Nephron progenitor cell (in vitro differentiated cells): ENCODE measurements around the gene CDK11B.
"Not testable (repeated sequence)": the region's sequence is repeated elsewhere in the genome, so short reads cannot be mapped to it uniquely, and the experiment has no call there.

ENCODE experiments used
- DNase-seq: peaks from one replicate; pipeline ENCODE4 v3.0.0; 2021
- H3K27ac Mint-ChIP-seq: 2 replicates; pipeline ENCODE4 v1.8.0; 2021; ENCODE audit warnings: mild to moderate bottlenecking, moderate library complexity, mixed read lengths
- H3K27me3 Mint-ChIP-seq: 2 replicates; pipeline ENCODE4 v1.8.0; 2021; ENCODE audit warnings: mild to moderate bottlenecking, low read depth, mixed read lengths; ENCODE audit not compliant: poor library complexity
- H3K36me3 Mint-ChIP-seq: 2 replicates; pipeline ENCODE4 v1.8.0; 2021; ENCODE audit warnings: low read depth, mixed read lengths
- H3K4me1 Mint-ChIP-seq: 2 replicates; pipeline ENCODE4 v1.8.0; 2021; ENCODE audit warnings: mixed read lengths
- H3K4me3 Mint-ChIP-seq: 2 replicates; pipeline ENCODE4 v1.8.0; 2021; ENCODE audit warnings: mild to moderate bottlenecking, moderate library complexity, mixed read lengths
- H3K9me3 Mint-ChIP-seq: 2 replicates; pipeline ENCODE4 v1.8.0; 2021; ENCODE audit warnings: mild to moderate bottlenecking, moderate library complexity, mixed read lengths
- CTCF ChIP-seq: fragments of 200-600 bp; sonication (generic); IDR thresholded peaks from 2 replicates; pipeline ENCODE4 v1.5.0; 2021; ENCODE audit warnings: antibody characterized with exemption

Gene CDK11B

GRCh38 chr1:1638528-1638927 is 20.3 kb downstream of the CDK11B start:
- not testable (repeated sequence) for H3K36me3 Mint-ChIP-seq, H3K4me3 Mint-ChIP-seq, H3K27me3 Mint-ChIP-seq, H3K9me3 Mint-ChIP-seq, DNase-seq, H3K4me1 Mint-ChIP-seq, H3K27ac Mint-ChIP-seq

- not testable (repeated sequence) for DNase-seq, H3K36me3 Mint-ChIP-seq, H3K27me3 Mint-ChIP-seq, H3K4me1 Mint-ChIP-seq, H3K9me3 Mint-ChIP-seq, H3K27ac Mint-ChIP-seq, H3K4me3 Mint-ChIP-seq
Measured at GRCh38 chr1:1637479-1637875, 21.3 kb downstream of the CDK11B start.

GRCh38 chr1:1636621-1637478 is 22.0 kb downstream of the CDK11B start:
- not testable (repeated sequence) for H3K36me3 Mint-ChIP-seq, H3K27me3 Mint-ChIP-seq, H3K4me3 Mint-ChIP-seq, H3K9me3 Mint-ChIP-seq, H3K4me1 Mint-ChIP-seq, DNase-seq, H3K27ac Mint-ChIP-seq

GRCh38 chr1:1634613-1635012 is 24.2 kb downstream of the CDK11B start:
- H3K27me3 Mint-ChIP-seq, result peaks cover 13% of the 10 kb centered on the region
- not testable (repeated sequence) for H3K36me3 Mint-ChIP-seq, H3K4me3 Mint-ChIP-seq, H3K9me3 Mint-ChIP-seq, DNase-seq, H3K4me1 Mint-ChIP-seq, H3K27ac Mint-ChIP-seq

- H3K27me3 Mint-ChIP-seq, result peaks cover 15% of the 10 kb centered on the region
- not testable (repeated sequence) for H3K27ac Mint-ChIP-seq, H3K4me1 Mint-ChIP-seq, H3K9me3 Mint-ChIP-seq, H3K36me3 Mint-ChIP-seq, DNase-seq, H3K4me3 Mint-ChIP-seq
Measured at GRCh38 chr1:1633409-1633808, 25.4 kb downstream of the CDK11B start.

GRCh38 chr1:1631782-1632420 is 26.9 kb downstream of the CDK11B start, which contains the start of gene MMP23B:
Gene MMP23B (plus strand): TSS chr1:1632173. CDS start chr1:1632219, 46 bp downstream.
- no peak within 1 kb of the TSS for H3K27ac Mint-ChIP-seq
- peaks cover 19% of the 10 kb centered on the region for H3K27me3 Mint-ChIP-seq
- H3K9me3 Mint-ChIP-seq, result no peaks in the 10 kb centered on the region
- no peak for TF ChIP-seq CTCF
- H3K4me1 Mint-ChIP-seq, result no peaks in the 10 kb centered on the region
- DNase-seq, result peak; percentile 67
- H3K36me3 Mint-ChIP-seq, result no peaks in the 10 kb centered on the region
- peak within 1 kb of the TSS; percentile 56 for H3K4me3 Mint-ChIP-seq

- Mint-ChIP-seq H3K9me3 (no peaks in the 10 kb centered on the region), H3K36me3 (no peaks in the 10 kb centered on the region), H3K27ac (no peak overlapping the region), H3K4me1 (no peaks in the 10 kb centered on the region), H3K27me3 (peaks cover 19% of the 10 kb centered on the region), H3K4me3 (peak overlapping the region; percentile 30)
- peak; percentile 48 for DNase-seq
- no peak for TF ChIP-seq CTCF
Measured at GRCh38 chr1:1630965-1631781, 27.6 kb downstream of the CDK11B start.
